A549 (cell line): ENCODE data around the gene CIDEB. TPM values are rescaled to one million over a fixed set of nuclear protein-coding genes. Genes with fewer than 3 reads are reported as not detected.

Experiments
- ATAC-seq, 2 experiments: fragments of 200-7000 bp in 1 of 2; fragments of >200 bp in 1 of 2; cut with Nextera tagmentation in 1 of 2; cut with Tn5 transposase in 1 of 2; 3 replicates each; pipeline versions ENCODE4 v1.8.0 to v1.9.1; 2018 to 2020; ENCODE audit warnings: mild to moderate bottlenecking in 1 of 2, moderate library complexity in 1 of 2
- CTCF ChIA-PET: fragments of 300-600 bp; sonication (Branson Sonifier 250); formaldehyde crosslinking; extraction: SDS; loops from one replicate; lab custom pipeline; 2021; ENCODE audit warnings: antibody characterized with exemption, inconsistent platforms; lab: Yijun Ruan, JAX
- POLR2A ChIA-PET: fragments of 350-600 bp; formaldehyde crosslinking; extraction: SDS; loops from one replicate; lab custom pipeline; 2021; ENCODE audit warnings: antibody characterized with exemption, inconsistent platforms; lab: Yijun Ruan, JAX
- DNase-seq, 2 experiments: peaks; one replicate each; pipeline versions ENCODE4 v3.0.0 to v3.0.0-alpha.2; 2011 to 2016; ENCODE audit warnings: low read depth in 1 of 2, low spot score in 1 of 2
- FAIRE-seq: peaks from 2 replicates; lab custom pipeline; 2011; peaks lifted over from hg19 to GRCh38; lab: Jason Lieb, UNC
- H3K27ac ChIP-seq, 2 experiments: fragments of >200 bp; sonication (Bioruptor Twin); formaldehyde crosslinking; 3 replicates each; pipeline ENCODE4 v1.5.1; 2016 to 2017
- H3K4me1 ChIP-seq: fragments of >200 bp; sonication (Bioruptor Twin); formaldehyde crosslinking; 3 replicates; pipeline ENCODE4 v1.6.1; 2016
- H3K4me2 ChIP-seq: fragments of >200 bp; sonication (Bioruptor Twin); formaldehyde crosslinking; 3 replicates; pipeline ENCODE4 v1.6.1; 2016
- H3K4me3 ChIP-seq: fragments of >200 bp; sonication (Bioruptor Twin); formaldehyde crosslinking; 3 replicates; pipeline ENCODE4 v1.5.1; 2016
- H3K9me3 ChIP-seq: fragments of >200 bp; sonication (Bioruptor Twin); formaldehyde crosslinking; 3 replicates; pipeline ENCODE4 v1.6.1; 2016
- BCL3 ChIP-seq: fragments of >200 bp; sonication (Bioruptor Twin); formaldehyde crosslinking; IDR thresholded peaks from 3 replicates; pipeline ENCODE4 v1.6.1; 2016
- BHLHE40 ChIP-seq: IDR thresholded peaks from 2 replicates; pipeline ENCODE4 v1.6.1; 2012; ENCODE audit warnings: low read depth, low read length, inconsistent platforms
- CBX8 ChIP-seq: fragments of 200-600 bp; sonication (generic); IDR thresholded peaks from 2 replicates; pipeline ENCODE4 v1.6.1; 2016
- CEBPB ChIP-seq, 2 experiments: fragments of >200 bp in 1 of 2; sonication (Bioruptor Twin) in 1 of 2; formaldehyde crosslinking in 1 of 2; IDR thresholded peaks; 2 replicates each; pipeline ENCODE4 v1.6.1; 2012 to 2016
- CHD2 ChIP-seq: fragments of 150-350 bp; IDR thresholded peaks from 2 replicates; pipeline ENCODE4 v1.6.1; 2014; ENCODE audit warnings: low read length; ENCODE audit not compliant: partially characterized antibody
- CHD4 ChIP-seq: fragments of 200-600 bp; sonication (generic); IDR thresholded peaks from 2 replicates; pipeline ENCODE4 v1.6.1; 2016; ENCODE audit warnings: antibody characterized with exemption, mild to moderate bottlenecking, borderline replicate concordance
- E2F6 ChIP-seq: IDR thresholded peaks from 2 replicates; pipeline ENCODE4 v1.6.1; 2012; ENCODE audit warnings: low read depth, borderline replicate concordance
- EHMT2 ChIP-seq: fragments of 200-600 bp; sonication (generic); IDR thresholded peaks from 2 replicates; pipeline ENCODE4 v1.6.1; 2016; ENCODE audit warnings: antibody characterized with exemption, low read depth, mild to moderate bottlenecking, moderate library complexity
- ESRRA ChIP-seq: fragments of 150-350 bp; IDR thresholded peaks from 2 replicates; pipeline ENCODE4 v1.6.1; 2014; ENCODE audit warnings: mild to moderate bottlenecking, low read length, borderline replicate concordance
- FOSL2 ChIP-seq, 2 experiments: fragments of 450-650 bp in 1 of 2; fragments of >200 bp in 1 of 2; sonication (Bioruptor Twin) in 1 of 2; formaldehyde crosslinking; IDR thresholded peaks; 2 replicates each; pipeline versions ENCODE4 v1.5.0 to v1.6.1; 2016 to 2020; ENCODE audit warnings: mild to moderate bottlenecking in 1 of 2, moderate library complexity in 1 of 2
- HES2 ChIP-seq: fragments of >200 bp; sonication (Bioruptor Twin); formaldehyde crosslinking; IDR thresholded peaks from 2 replicates; pipeline ENCODE4 v1.6.1; 2016
- HEYL ChIP-seq: fragments of 250-450 bp; sonication (Bioruptor Pico); IDR thresholded peaks from 2 replicates; pipeline ENCODE4 v1.8.0; 2021; ENCODE audit warnings: mild to moderate bottlenecking, moderate library complexity
- HOXA7 ChIP-seq: fragments of 250-450 bp; sonication (Bioruptor Pico); IDR thresholded peaks from 2 replicates; pipeline ENCODE4 v1.5.0; 2020; ENCODE audit warnings: mild to moderate bottlenecking, moderate library complexity
- HOXB13 ChIP-seq: fragments of 250-450 bp; sonication (Bioruptor Pico); IDR thresholded peaks from 2 replicates; pipeline ENCODE4 v1.5.0; 2020; ENCODE audit warnings: low read depth, mild to moderate bottlenecking, moderate library complexity
- KDM5A ChIP-seq: fragments of 200-600 bp; sonication (generic); IDR thresholded peaks from 2 replicates; pipeline ENCODE4 v1.6.1; 2016; ENCODE audit warnings: antibody characterized with exemption, mild to moderate bottlenecking
- MAFK ChIP-seq: fragments of 450-650 bp; IDR thresholded peaks from 2 replicates; pipeline ENCODE4 v1.6.1; 2014; ENCODE audit not compliant: partially characterized antibody
- MYC ChIP-seq: IDR thresholded peaks from 2 replicates; pipeline ENCODE4 v1.6.1; 2012; ENCODE audit warnings: mild to moderate bottlenecking, inconsistent platforms, low read length, improper control_type of control experiment, borderline replicate concordance
- NFE2L2 ChIP-seq: fragments of 150-350 bp; conservative IDR thresholded peaks from 2 replicates; pipeline ENCODE4 v1.6.1; 2014; ENCODE audit warnings: low read length
- NR3C1 ChIP-seq: fragments of >200 bp; sonication (Bioruptor Twin); formaldehyde crosslinking; IDR thresholded peaks from 3 replicates; pipeline ENCODE4 v1.6.1; 2017
- PHF8 ChIP-seq: fragments of 200-600 bp; sonication (generic); IDR thresholded peaks from 2 replicates; pipeline ENCODE4 v1.6.1; 2016; ENCODE audit warnings: low read depth, mild to moderate bottlenecking, antibody characterized with exemption, moderate library complexity, borderline replicate concordance
- RARB ChIP-seq: fragments of 250-450 bp; sonication (Bioruptor Pico); IDR thresholded peaks from 2 replicates; pipeline ENCODE4 v1.8.0; 2021; ENCODE audit warnings: mild to moderate bottlenecking, moderate library complexity
- RCOR1 ChIP-seq: fragments of 150-350 bp; IDR thresholded peaks from 2 replicates; pipeline ENCODE4 v1.6.1; 2014; ENCODE audit warnings: antibody characterized with exemption, low read length, low read depth
- RFX5 ChIP-seq: fragments of 450-650 bp; IDR thresholded peaks from 2 replicates; pipeline ENCODE4 v1.7.1; 2014; ENCODE audit warnings: antibody characterized with exemption, mild to moderate bottlenecking, moderate library complexity
- RNF2 ChIP-seq: fragments of 200-600 bp; sonication (generic); IDR thresholded peaks from 2 replicates; pipeline ENCODE4 v1.6.1; 2016; ENCODE audit warnings: low read depth, mild to moderate bottlenecking, antibody characterized with exemption, moderate library complexity, borderline replicate concordance
- SMC3 ChIP-seq: fragments of >200 bp; sonication (Bioruptor Twin); formaldehyde crosslinking; IDR thresholded peaks from 3 replicates; pipeline ENCODE4 v1.6.1; 2018; ENCODE audit warnings: inconsistent platforms
- SREBF2 ChIP-seq: fragments of 450-650 bp; IDR thresholded peaks from 2 replicates; pipeline ENCODE4 v1.6.1; 2014; ENCODE audit warnings: mild to moderate bottlenecking, moderate library complexity
- ZC3H11A ChIP-seq: fragments of 450-650 bp; IDR thresholded peaks from 2 replicates; pipeline ENCODE4 v1.6.1; 2014; ENCODE audit warnings: antibody characterized with exemption, mild to moderate bottlenecking
- ZFP36 ChIP-seq: fragments of 450-650 bp; IDR thresholded peaks from 2 replicates; pipeline ENCODE4 v1.6.1; 2014; ENCODE audit warnings: borderline replicate concordance; ENCODE audit not compliant: partially characterized antibody
- ZNF302 ChIP-seq: fragments of 250-450 bp; sonication (Bioruptor Pico); IDR thresholded peaks from 2 replicates; pipeline ENCODE4 v1.9.0; 2021; ENCODE audit warnings: inconsistent platforms, mild to moderate bottlenecking, moderate library complexity
- ZSCAN20 ChIP-seq: fragments of 250-450 bp; sonication (Bioruptor Pico); IDR thresholded peaks from 2 replicates; pipeline ENCODE4 v1.8.0; 2022; ENCODE audit warnings: mild to moderate bottlenecking, moderate library complexity
- WGBS: methylation state at CpG from one replicate; pipeline ENCODE4 v1.1.6; 2017; ENCODE audit errors: missing lambda C conversion rate; 5-methylcytosine and 5-hydroxymethylcytosine counted together
- polyA plus RNA-seq, 4 experiments: library from polyadenylated mRNA; depleted of rRNA in 3 of 4; stranded (reverse); fragments of >200 nt; fragmentation: RNase III in 1 of 4; extraction: RNeasy Plus Mini Kit Qiagen cat#74134 plus additional on column Dnase treatment in 1 of 4; gene quantifications; 2 replicates in 3 of 4; 3 replicates in 1 of 4; pipeline ENCODE4 v1.2.3, GENCODE V29; 2011 to 2017

The CIDEB gene
- polyA plus RNA-seq, 2 of the 4 experiments (the other 2 are of a cell fraction), result 0.31 to 0.79 TPM

- WGBS, result 96% methylated on average over 11 of the region's 11 CpGs
- POLR2A ChIA-PET, result no interaction called here
- no peak overlapping the region for H3K4me3 ChIP-seq
- H3K4me2 ChIP-seq, result no peak overlapping the region
- peaks cover 25% of the 10 kb centered on the region for H3K4me1 ChIP-seq
- ATAC-seq (no peak), FAIRE-seq (no peak), DNase-seq (no peak)
- CTCF ChIA-PET, result interaction anchor here (1.2 to 46.6 kb wide), 5 partner anchors 8 to 126 kb away, joined by 3 to 1142 read pairs (median 469); partner anchors contain the start of genes CBLN3, KHNYN, LTB4R and RABGGTA
- H3K9me3 ChIP-seq, result no peaks in the 10 kb centered on the region
- TF ChIP-seq CBX8 (no peak), MAFK (no peak)
- no peak overlapping the region for H3K27ac ChIP-seq
Measured at GRCh38 chr14:24304019-24304387, 3.8 kb downstream of the CIDEB start.

- H3K4me1 ChIP-seq, result peaks cover 15% of the 10 kb centered on the region; the same call in 2 of the 3 replicates
- CTCF ChIA-PET, result interaction anchor here (1.7 to 46.6 kb wide), 7 partner anchors 10 to 130 kb away, joined by 4 to 1142 read pairs (median 135); partner anchors contain the start of genes CBLN3, CIDEB, KHNYN and LTB4R
- peak overlapping the region; percentile 81 for H3K4me3 ChIP-seq
- POLR2A ChIA-PET, result interaction anchor here (1.0 to 3.4 kb wide), 5 partner anchors 8 to 131 kb away, joined by 5 to 53 read pairs (median 9); partner anchors contain the start of genes CIDEB, KHNYN, RABGGTA and TINF2
- no peak for DNase-seq
- TF ChIP-seq SMC3 (no peak), RARB (CRISPR knock-in tag) (no peak), RNF2 (no peak), CEBPB (IDR thresholded peaks at IDR 0.05) (no peak), PHF8 (no peak), NFE2L2 (no peak), CBX8 (no peak), HOXA7 (CRISPR knock-in tag) (no peak), ZC3H11A (no peak), FOSL2 (IDR thresholded peaks at IDR 0.05) (no peak), FOSL2 (CRISPR knock-in tag; IDR thresholded peaks at IDR 0.05) (no peak), CHD4 (no peak), KDM5A (no peak), HEYL (no peak), BCL3 (no peak), MYC (no peak), RCOR1 (no peak), MAFK (no peak)
- TF ChIP-seq, all 56 proteins: peak for 0
- WGBS, result 48% methylated on average over 16 of the region's 16 CpGs
- Histone ChIP-seq H3K27ac (peak overlapping the region; percentile 82 to 92), H3K4me2 (peak overlapping the region; percentile 81), H3K9me3 (no peaks in the 10 kb centered on the region)
- no peak for FAIRE-seq
- ATAC-seq, result no peak
Measured at GRCh38 chr14:24300326-24300980, 7.3 kb downstream of the CIDEB start.

GRCh38 chr14:24299255-24300191 is 8.3 kb downstream of the CIDEB start, which contains the start of the genes DHRS1 and NOP9:
DHRS1 (minus strand) TSS chr14:24299780; CDS start chr14:24299106, 674 bp downstream.
NOP9 (plus strand) TSS chr14:24299850; CDS start chr14:24299955, 105 bp downstream.
- 2% methylated on average over 26 of the region's 75 CpGs for WGBS
- CTCF ChIA-PET, result interaction anchor here (0.9 to 46.6 kb wide), 8 partner anchors 11 to 130 kb away, joined by 3 to 1142 read pairs (median 70); partner anchors contain the start of genes CBLN3, CIDEB, KHNYN and LTB4R
- TF ChIP-seq ZFP36 (no peak), NR3C1 (no peak), E2F6 (no peak), CHD2 (no peak), ZSCAN20 (no peak), RFX5 (0 out of 2 replicates have a peak, but pooled peaks have one; percentile 23), EHMT2 (no peak), ZNF302 (CRISPR knock-in tag) (no peak), HOXB13 (CRISPR knock-in tag) (no peak), HES2 (no peak), BHLHE40 (no peak), ESRRA (no peak), SREBF2 (no peak)

More at GRCh38 chr14:24299255-24300191, 8.3 kb downstream of the CIDEB start, which contains the start of the genes DHRS1 and NOP9:
- DNase-seq (peak; percentile 87 to 91), FAIRE-seq (no peak), ATAC-seq (peak; percentile 62 to 82)
- no peaks in the 10 kb centered on the region for H3K9me3 ChIP-seq
- peak within 1 kb of the TSS; percentile 81 for H3K4me3 ChIP-seq
- H3K27ac ChIP-seq, result peak within 1 kb of the TSS; percentile 82 to 92
- H3K4me2 ChIP-seq, result peak within 1 kb of the TSS; percentile 81
- POLR2A ChIA-PET, result interaction anchor here (1.0 to 3.4 kb wide), 8 partner anchors 8 to 132 kb away, joined by 4 to 53 read pairs (median 6); partner anchors contain the start of genes CHMP4A, CIDEB, KHNYN and RABGGTA
- peaks cover 15% of the 10 kb centered on the region; the same call in 2 of the 3 replicates for H3K4me1 ChIP-seq
